Subcutaneous adipose tissue (tissue), 4 donors: Measurements from ENCODE around the gene AGPAT3. TPM values are rescaled to one million over a fixed set of nuclear protein-coding genes. Genes with fewer than 3 reads are reported as not detected.

Experiments
- total RNA-seq, 4 donors: library from RNA; depleted of rRNA; stranded (reverse); fragments of >200 nt; gene quantifications; one replicate each; pipeline ENCODE4 v1.1.0, GENCODE V29; 2016
- TF ChIP-seq, protein P1 (sequence below): fragments of 450-650 bp; IDR thresholded peaks from one replicate; pipeline ENCODE4 v1.5.1; 2016; ENCODE audit warnings: low read depth, mild to moderate bottlenecking, control low read depth, antibody characterized with exemption, moderate library complexity

The AGPAT3 gene
- total RNA-seq, 4 donors from 2014 or later = 29.7 to 66.5 (median 33.8) TPM

DNA sequence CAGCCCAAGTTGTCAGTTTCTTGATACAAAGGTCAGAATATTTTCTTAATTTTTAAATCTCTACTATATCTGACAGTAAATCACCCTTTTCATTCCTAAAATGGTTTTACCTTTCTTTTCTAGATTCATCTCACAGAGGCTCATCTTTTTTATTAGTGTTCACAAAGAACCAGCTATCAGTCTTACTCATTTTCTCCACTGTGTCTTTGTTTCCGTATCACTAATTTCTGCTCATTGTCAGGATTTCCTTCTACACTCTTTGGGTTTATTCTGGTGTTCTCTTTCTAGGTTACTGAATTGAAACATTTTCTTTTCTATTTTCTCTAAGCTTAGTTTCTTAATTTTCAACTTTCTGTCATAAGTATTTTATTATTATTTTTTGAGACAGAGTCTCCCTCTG is 8.7 kb downstream of the AGPAT3 start:
- TF ChIP-seq, protein P1, sequence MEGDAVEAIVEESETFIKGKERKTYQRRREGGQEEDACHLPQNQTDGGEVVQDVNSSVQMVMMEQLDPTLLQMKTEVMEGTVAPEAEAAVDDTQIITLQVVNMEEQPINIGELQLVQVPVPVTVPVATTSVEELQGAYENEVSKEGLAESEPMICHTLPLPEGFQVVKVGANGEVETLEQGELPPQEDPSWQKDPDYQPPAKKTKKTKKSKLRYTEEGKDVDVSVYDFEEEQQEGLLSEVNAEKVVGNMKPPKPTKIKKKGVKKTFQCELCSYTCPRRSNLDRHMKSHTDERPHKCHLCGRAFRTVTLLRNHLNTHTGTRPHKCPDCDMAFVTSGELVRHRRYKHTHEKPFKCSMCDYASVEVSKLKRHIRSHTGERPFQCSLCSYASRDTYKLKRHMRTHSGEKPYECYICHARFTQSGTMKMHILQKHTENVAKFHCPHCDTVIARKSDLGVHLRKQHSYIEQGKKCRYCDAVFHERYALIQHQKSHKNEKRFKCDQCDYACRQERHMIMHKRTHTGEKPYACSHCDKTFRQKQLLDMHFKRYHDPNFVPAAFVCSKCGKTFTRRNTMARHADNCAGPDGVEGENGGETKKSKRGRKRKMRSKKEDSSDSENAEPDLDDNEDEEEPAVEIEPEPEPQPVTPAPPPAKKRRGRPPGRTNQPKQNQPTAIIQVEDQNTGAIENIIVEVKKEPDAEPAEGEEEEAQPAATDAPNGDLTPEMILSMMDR = no peak

DNA sequence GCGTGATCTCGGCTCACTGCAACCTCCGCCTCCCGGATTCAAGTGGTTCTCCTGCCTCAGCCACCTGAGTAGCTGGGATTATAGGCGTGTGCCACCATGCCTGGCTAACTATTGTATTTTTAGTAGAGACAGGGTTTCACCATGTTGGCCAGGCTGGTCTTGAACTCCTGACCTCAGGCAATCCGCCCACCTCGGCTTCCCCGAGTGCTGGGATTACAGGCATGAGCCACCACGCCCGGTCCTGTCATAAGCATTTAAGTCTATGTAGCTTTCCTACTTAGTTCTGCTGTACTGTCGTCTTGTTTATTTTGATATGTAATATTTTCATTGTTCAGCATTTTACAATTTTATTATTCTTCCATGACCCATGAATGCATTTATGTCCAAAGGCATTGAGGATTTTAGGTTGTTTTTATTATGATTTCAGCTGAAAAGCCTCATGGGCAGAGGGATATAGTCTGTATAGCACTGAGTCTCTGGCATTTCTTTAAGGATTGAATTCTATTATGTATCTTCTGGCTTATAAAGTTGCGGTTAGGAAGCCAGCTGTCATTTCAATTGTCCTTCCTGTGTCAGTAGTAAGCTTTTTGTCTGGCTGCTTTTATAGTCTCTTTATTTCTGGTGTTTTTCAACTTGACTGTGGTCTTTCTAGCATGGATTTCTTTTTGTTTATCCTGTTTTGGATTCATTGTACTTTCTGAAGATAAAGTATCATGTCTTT is 9.2 kb downstream of the AGPAT3 start:
- TF ChIP-seq, protein P1 = no peak

DNA sequence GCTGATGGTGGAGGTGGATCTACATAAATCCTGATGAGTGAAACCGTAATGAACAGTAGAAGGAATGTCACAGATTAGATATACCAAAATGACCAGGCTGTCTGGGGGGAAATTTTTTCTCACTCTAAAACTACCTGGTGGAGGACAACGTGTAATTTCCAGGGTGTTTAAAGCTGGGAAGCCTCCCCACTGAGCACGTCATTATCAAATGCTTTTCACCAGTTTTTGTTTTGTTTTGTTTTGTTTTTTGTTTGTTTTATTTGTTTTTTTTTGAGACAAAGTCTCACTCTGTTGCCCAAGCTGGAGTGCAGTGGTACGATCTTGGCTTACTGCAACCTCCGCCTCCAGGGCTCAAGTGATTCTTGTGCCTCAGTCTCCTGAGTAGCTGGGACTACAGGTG is 11.6 kb downstream of the AGPAT3 start:
- TF ChIP-seq, protein P1 = no peak

DNA sequence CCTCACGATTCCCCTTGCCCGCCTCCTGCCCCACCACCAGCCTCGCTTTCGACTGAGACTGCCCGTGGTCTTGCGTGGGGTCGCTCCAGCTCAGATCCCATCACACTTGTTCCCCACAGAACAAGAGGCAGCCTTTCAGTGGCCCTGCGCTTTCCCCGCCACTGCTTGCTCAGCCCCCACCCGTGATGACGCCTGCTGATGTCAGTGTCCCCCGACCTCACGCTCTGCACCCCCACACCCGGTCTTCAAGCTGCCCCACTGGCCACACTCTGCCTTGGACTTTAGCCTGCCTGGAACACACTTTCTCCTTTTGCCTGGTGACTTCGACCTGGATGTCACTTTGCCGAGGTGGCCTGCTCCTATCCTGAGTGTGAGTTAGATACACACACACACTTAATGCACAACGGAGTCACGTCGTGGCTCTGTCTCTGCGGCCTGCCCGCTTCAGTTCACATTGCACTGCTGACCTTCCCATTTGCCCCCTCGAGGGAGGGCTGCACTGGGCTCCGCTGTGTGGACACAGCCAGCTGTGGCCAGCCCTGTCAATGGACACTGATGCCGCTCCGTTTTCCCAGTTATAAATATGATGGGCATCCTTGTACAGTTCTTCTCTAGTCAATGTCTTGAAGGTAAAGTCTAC is 13.0 kb downstream of the AGPAT3 start:
- TF ChIP-seq, protein P1 = no peak

DNA sequence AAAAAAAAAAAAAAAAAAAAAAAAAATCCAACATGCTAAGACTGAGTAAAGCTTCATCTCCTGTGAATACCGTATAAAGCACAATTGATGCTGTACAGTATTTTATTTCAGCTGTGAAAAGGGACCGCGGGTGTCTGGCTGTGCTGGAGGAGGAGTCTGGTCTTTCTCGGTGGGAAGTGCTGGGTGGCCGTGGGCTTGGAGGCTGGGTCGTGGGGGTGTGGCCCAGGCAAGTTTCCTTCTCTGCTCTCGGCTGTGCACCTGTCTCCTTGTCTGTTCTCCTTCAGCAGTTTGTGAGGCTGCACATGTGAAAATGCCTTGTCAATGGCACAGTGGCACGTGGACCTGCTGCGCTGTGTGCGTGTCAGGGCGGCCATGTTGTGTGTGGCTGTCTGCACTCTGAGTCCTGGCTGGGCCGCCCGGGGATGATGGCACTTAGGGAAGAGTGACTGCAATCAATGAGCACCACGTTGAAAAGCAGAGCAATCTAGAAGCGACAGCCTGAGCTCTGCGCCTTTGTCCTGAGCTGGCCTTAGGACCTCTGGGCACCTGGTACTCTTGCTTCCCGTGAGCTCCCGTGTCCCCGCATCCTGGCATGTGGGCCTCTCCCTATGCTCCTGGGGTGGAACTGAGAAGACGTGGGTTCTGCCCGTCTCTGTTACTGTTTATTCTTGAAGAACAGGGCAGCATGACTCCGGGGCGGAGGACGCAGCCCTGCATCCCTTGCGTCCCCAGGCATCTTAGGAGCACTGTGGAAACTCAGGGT is 14.5 kb downstream of the AGPAT3 start:
- TF ChIP-seq, protein P1 = no peak

DNA sequence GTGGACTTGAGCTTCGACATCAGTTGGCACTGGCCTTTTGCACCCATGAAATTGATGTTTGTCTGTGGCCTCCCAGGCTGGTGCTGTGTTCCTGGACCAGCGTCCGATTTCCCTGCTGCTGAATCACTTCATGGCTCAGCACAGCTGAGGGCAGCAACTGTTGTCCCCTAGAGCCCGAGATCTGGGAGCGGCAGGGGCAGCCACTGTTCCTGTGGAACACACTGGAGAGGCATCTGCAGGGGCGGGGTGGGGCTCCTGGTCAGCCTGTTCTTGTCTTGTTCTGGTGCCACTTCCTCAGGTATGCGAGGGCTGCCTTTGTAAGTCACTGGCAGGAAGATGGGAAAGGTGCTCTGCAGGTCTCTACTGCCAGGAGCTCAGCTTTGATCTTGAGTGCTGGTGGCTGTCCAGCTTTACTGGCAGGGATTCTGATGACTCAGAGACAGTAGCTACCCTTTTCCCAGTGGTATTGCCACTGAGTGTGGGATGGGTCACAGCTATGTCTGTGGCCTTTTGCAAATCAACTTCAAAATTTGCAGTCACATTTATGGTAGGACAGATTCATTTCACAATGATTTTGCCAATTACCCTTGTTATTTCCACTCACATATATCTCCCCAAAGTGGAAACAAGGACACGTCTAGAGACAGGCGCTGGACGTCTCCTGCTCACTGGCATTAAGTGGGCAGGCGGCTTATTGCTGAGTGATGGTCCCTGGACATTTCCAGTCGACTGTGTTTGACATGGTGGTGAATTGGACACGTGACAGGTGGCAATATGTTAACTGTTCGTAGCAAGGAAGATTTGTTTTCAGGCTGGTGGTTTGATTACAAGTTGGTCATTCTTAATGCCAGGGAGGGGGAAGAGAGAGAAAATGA is 15.3 kb downstream of the AGPAT3 start:
- TF ChIP-seq, protein P1 = no peak
